SH-SY5Y (cell line): ENCODE results near the gene EPC1.

ENCODE experiments used
- GATA2 ChIP-seq: IDR thresholded peaks from 2 replicates; pipeline ENCODE4 v1.6.1; 2011; ENCODE audit warnings: mild to moderate bottlenecking, low read depth, low read length
- GATA3 ChIP-seq: IDR thresholded peaks from 2 replicates; pipeline ENCODE4 v1.6.1; 2011; ENCODE audit warnings: low read depth, mild to moderate bottlenecking, low read length, moderate library complexity

DNA sequence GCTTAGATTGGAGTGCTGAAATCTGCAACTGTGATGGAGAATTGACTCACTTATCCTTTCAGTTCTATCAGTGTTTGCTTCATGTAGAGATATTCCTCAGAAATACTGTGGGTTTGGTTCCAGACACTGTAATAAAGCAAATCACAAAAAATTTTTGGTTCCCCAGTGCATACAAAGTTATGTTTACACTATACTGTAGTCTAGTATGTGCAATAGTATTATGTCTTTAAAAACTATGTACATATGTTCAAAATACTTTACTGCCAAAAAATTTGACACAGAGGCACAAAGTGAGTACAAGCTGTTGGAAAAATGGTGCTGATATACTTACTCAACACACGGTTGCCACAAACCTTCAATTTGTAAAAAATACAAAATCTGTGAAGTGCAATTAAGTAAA, 112.5 kb downstream of the EPC1 start:
- TF ChIP-seq GATA2 (no peak), GATA3 (no peak)
